Ascending aorta (tissue), 2 donors: ENCODE results near the gene CRTC1. TPM values are rescaled to one million over a fixed set of nuclear protein-coding genes. Genes with fewer than 3 reads are reported as not detected.

Experiments
- DNase-seq, 2 donors: peaks; one replicate each; pipeline ENCODE4 v3.0.0-alpha.2; 2019; ENCODE audit warnings: low spot score in 2 of 2
- H3K27ac ChIP-seq, 2 donors: fragments of 200-600 bp; sonication (generic); one replicate each; pipeline ENCODE4 v1.5.1; 2016 to 2017; ENCODE audit warnings: mild to moderate bottlenecking in 1 of 2
- H3K27me3 ChIP-seq: fragments of 200-600 bp; sonication (generic); one replicate; pipeline ENCODE4 v1.5.1; 2017
- H3K36me3 ChIP-seq, 2 donors: fragments of 200-600 bp; sonication (generic); one replicate each; pipeline ENCODE4 v1.5.1; 2016
- H3K4me1 ChIP-seq, 2 donors: fragments of 200-600 bp; sonication (generic); one replicate each; pipeline ENCODE4 v1.5.1; 2016 to 2017; ENCODE audit warnings: mild to moderate bottlenecking in 1 of 2
- H3K4me3 ChIP-seq, 2 donors: fragments of 200-600 bp; sonication (generic); one replicate each; pipeline ENCODE4 v1.5.1; 2016 to 2017; ENCODE audit warnings: mild to moderate bottlenecking in 1 of 2
- H3K9me3 ChIP-seq, 2 donors: fragments of 200-600 bp; sonication (generic); one replicate each; pipeline ENCODE4 v1.5.1; 2016
- CTCF ChIP-seq, 3 experiments: fragments of 200-600 bp in 2 of 3; fragments of 450-650 bp in 1 of 3; sonication (generic) in 2 of 3; IDR thresholded peaks; one replicate each; pipeline ENCODE4 v1.5.1; 2016 to 2019; ENCODE audit warnings: antibody characterized with exemption in 3 of 3, mild to moderate bottlenecking in 1 of 3, moderate library complexity in 1 of 3
- intact Hi-C: fragments of 100-400 bp; cut with DNase I; formaldehyde crosslinking; loops from one replicate; pipeline ENCODE4 v1.15.1; 2023
- total RNA-seq: library from RNA; depleted of rRNA; stranded (reverse); fragments of >200 nt; gene quantifications from one replicate; pipeline ENCODE4 v1.1.0, GENCODE V29; 2016

CRTC1 gene
- total RNA-seq, 1 donor from 2014 or later, result 10.0 TPM

- Histone ChIP-seq H3K4me1 (peaks cover 0 to 6% of the 10 kb centered on the region in 2 donors), H3K4me3 (no peak overlapping the region), H3K27ac (peak overlapping the region in 1 of 2 donors; percentile 39), H3K27me3 (no peaks in the 10 kb centered on the region), H3K36me3 (peaks cover 0 to 3% of the 10 kb centered on the region in 2 donors), H3K9me3 (no peaks in the 10 kb centered on the region)
- intact Hi-C loops, result no loop called here
- peak in 1 of 2 donors; percentile 79 for DNase-seq
- no peak for TF ChIP-seq CTCF (IDR thresholded peaks at IDR 0.05)
These were observed 27.7 kb downstream of the CRTC1 start for GRCh38 chr19:18710996-18711751.

- TF ChIP-seq CTCF (IDR thresholded peaks at IDR 0.05), result no peak
- peaks cover 0 to 3% of the 10 kb centered on the region in 2 donors for H3K36me3 ChIP-seq
- intact Hi-C loops, result no loop called here
- peaks cover 0 to 6% of the 10 kb centered on the region in 2 donors for H3K4me1 ChIP-seq
- no peaks in the 10 kb centered on the region for H3K9me3 ChIP-seq
- H3K4me3 ChIP-seq, result no peak overlapping the region
- no peak for DNase-seq
- H3K27me3 ChIP-seq, result no peaks in the 10 kb centered on the region
- H3K27ac ChIP-seq, result no peak overlapping the region
These were observed 28.4 kb downstream of the CRTC1 start for GRCh38 chr19:18711893-18712292.

- intact Hi-C loops, result no loop called here
- H3K27ac ChIP-seq, result no peak overlapping the region
- TF ChIP-seq CTCF (IDR thresholded peaks at IDR 0.05), result no peak
- no peaks in the 10 kb centered on the region for H3K27me3 ChIP-seq
- no peaks in the 10 kb centered on the region for H3K9me3 ChIP-seq
- H3K4me1 ChIP-seq, result peaks cover 0 to 6% of the 10 kb centered on the region in 2 donors
- DNase-seq, result no peak
- H3K36me3 ChIP-seq, result peaks cover 0 to 3% of the 10 kb centered on the region in 2 donors
- no peak overlapping the region for H3K4me3 ChIP-seq
These were observed 29.5 kb downstream of the CRTC1 start for GRCh38 chr19:18712981-18713380.

GRCh38 chr19:18713550-18714117 lies 30.2 kb downstream of the CRTC1 start:
- intact Hi-C loops, result no loop called here
- Histone ChIP-seq H3K4me1 (peaks cover 0 to 6% of the 10 kb centered on the region in 2 donors), H3K27me3 (no peaks in the 10 kb centered on the region), H3K36me3 (peaks cover 0 to 3% of the 10 kb centered on the region in 2 donors), H3K4me3 (no peak overlapping the region), H3K9me3 (no peaks in the 10 kb centered on the region), H3K27ac (no peak overlapping the region)
- no peak for TF ChIP-seq CTCF (IDR thresholded peaks at IDR 0.05)
- no peak for DNase-seq

- no peak for DNase-seq
- intact Hi-C loops, result no loop called here
- peaks cover 0 to 6% of the 10 kb centered on the region in 2 donors for H3K4me1 ChIP-seq
These were observed 31.9 kb downstream of the CRTC1 start for GRCh38 chr19:18715416-18715815.

More at GRCh38 chr19:18715416-18715815, 31.9 kb downstream of the CRTC1 start:
- TF ChIP-seq CTCF (IDR thresholded peaks at IDR 0.05), result no peak
- Histone ChIP-seq H3K4me3 (no peak overlapping the region), H3K9me3 (no peaks in the 10 kb centered on the region), H3K27me3 (no peaks in the 10 kb centered on the region), H3K36me3 (peaks cover 0 to 3% of the 10 kb centered on the region in 2 donors), H3K27ac (no peak overlapping the region)
